Peyer's patch (tissue), 4 donors: ENCODE data around the gene MESP1.

Source experiments
- POLR2A ChIP-seq, 2 donors: fragments of 450-650 bp; IDR thresholded peaks; one replicate each; pipeline ENCODE4 v1.5.1; 2017; ENCODE audit warnings: antibody characterized with exemption in 2 of 2, mild to moderate bottlenecking in 2 of 2, moderate library complexity in 2 of 2
- TF ChIP-seq, protein P1 (sequence below), 6 experiments: fragments of 450-650 bp in 4 of 6; fragments of 200-600 bp in 2 of 6; sonication (generic) in 1 of 6; IDR thresholded peaks; one replicate each; pipeline ENCODE4 v1.5.1; 2017 to 2019; ENCODE audit warnings: antibody characterized with exemption in 6 of 6, mild to moderate bottlenecking in 3 of 6, moderate library complexity in 1 of 6

DNA sequence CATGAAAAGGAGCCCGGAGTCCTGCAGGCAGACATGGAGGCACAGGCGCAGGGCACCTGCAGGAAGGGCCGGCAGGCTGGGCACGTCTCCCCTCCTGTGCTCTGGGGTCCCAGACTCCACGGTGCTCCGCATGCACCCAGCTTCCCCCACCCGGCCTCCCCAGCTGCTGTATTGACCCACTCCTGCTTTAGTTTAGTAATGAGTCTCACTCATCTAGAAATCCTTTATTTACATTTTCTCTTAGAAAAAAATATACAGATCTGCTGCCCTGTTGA is 33.6 kb upstream of the MESP1 start:
- TF ChIP-seq, protein P1, sequence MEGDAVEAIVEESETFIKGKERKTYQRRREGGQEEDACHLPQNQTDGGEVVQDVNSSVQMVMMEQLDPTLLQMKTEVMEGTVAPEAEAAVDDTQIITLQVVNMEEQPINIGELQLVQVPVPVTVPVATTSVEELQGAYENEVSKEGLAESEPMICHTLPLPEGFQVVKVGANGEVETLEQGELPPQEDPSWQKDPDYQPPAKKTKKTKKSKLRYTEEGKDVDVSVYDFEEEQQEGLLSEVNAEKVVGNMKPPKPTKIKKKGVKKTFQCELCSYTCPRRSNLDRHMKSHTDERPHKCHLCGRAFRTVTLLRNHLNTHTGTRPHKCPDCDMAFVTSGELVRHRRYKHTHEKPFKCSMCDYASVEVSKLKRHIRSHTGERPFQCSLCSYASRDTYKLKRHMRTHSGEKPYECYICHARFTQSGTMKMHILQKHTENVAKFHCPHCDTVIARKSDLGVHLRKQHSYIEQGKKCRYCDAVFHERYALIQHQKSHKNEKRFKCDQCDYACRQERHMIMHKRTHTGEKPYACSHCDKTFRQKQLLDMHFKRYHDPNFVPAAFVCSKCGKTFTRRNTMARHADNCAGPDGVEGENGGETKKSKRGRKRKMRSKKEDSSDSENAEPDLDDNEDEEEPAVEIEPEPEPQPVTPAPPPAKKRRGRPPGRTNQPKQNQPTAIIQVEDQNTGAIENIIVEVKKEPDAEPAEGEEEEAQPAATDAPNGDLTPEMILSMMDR (IDR thresholded peaks at IDR 0.05), result no peak
- TF ChIP-seq POLR2A (IDR thresholded peaks at IDR 0.05), result peak in 1 of 2 donors; percentile 4
